Frontal cortex (tissue), 4 donors: Measurements from ENCODE around the gene TMEM37. TPM values are rescaled to one million over a fixed set of nuclear protein-coding genes. Genes with fewer than 3 reads are reported as not detected.

Experiments used
- DNase-seq, 2 donors: peaks; one replicate each; pipeline ENCODE4 v3.0.0; 2012; ENCODE audit warnings: low spot score in 2 of 2
- FAIRE-seq: peaks from 2 replicates; lab custom pipeline; 2012; peaks lifted over from hg19 to GRCh38; lab: Jason Lieb, UNC
- total RNA-seq: library from RNA; depleted of rRNA; stranded (reverse); fragments of >200 nt; gene quantifications from one replicate; pipeline ENCODE4 v1.2.3, GENCODE V29; 2014
- donor health status: control.
- donor health status: control.
- donor health status: control.

Gene TMEM37
- total RNA-seq, 1 donor from 2014 or later = not detected

DNA sequence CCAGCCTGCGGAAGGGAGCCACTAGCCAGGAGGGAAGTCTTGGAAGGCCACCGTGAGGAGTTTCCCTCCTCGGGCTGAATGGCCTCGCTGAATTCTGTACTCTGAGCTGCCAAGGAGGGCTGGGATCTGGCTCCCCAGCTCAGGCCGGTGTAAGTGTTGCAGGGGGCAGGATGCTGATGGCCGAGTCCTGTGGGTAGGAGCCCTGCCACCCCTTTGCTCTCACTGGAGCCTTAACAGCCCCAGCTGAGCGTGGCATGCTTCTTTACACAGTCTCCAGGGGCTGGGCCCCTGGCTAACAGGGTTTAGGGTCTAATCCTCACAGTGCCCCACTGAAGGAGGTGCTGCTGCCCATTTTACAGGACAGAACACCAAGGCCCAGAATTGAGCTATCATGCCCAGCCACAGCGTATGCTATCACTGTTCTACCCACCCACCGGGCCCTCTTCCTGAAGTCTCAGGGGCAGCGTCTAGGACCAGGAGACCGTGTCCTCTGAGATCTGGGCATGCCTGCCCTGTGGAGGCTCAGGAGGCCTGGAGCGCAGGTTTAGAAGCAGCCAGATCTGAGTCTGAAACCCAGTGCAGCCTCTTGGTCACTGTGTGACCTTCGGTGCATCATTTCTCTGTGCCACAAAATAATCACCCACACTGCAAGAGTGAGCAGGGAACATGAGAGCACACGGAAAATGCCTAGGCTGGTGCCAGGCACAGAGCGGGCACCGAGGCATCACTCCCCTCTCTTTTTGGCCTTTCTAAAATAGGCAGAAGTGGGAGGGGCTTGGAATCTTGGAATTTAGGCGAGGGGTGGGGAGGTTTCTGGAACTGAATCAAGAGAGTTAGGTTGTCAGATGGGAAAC, 42.9 kb downstream of the TMEM37 start:
- DNase-seq = no peak
- FAIRE-seq = no peak

DNA sequence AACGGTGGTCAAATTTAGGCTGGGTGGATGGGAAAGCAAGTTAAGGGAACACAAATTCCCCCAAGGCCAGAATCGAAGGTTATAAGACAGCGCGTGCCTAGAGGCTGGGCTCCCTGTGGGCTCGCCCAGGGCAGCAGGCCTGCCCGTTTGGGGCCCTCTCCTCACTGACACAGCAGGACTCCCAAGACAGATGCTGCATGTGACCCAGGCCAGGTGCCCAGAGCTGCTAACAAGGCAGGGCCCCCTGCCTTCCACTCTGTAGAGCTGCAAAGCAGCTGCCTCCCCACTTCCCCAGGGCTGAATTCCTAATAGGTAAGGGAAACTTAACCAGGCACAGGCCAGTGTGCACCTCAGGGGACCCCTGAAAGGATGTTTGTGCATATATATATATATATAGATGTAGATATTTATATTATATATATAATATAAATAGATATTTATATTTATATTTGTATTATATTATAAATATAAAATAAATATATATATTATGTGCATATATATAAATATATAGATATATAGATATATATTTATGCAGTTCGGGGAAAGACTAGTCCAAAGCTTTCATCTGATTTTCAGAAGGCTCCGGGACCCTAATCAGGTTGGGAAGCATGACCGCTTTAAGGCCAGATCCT, 43.7 kb downstream of the TMEM37 start:
- FAIRE-seq (no peak), DNase-seq (no peak)

DNA sequence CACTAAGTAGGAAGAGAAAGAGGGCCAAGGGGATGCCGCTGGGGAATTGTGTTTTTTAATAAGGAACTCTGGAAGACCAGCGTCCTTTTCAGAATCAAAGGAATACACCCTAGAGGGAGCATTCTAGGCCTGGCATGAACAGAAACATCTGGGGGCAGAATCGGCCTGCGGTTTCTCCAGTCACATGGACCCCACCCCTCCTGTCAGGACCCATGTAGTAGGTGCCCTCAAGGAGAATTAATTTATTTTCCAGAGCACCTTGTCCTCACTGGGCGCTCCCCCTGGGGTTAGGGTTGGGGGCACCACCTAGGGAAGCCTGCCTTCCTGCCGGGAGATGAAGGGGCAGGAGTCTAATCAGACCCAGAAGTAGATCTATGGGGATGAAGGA, 44.2 kb downstream of the TMEM37 start:
- DNase-seq (no peak), FAIRE-seq (no peak)

DNA sequence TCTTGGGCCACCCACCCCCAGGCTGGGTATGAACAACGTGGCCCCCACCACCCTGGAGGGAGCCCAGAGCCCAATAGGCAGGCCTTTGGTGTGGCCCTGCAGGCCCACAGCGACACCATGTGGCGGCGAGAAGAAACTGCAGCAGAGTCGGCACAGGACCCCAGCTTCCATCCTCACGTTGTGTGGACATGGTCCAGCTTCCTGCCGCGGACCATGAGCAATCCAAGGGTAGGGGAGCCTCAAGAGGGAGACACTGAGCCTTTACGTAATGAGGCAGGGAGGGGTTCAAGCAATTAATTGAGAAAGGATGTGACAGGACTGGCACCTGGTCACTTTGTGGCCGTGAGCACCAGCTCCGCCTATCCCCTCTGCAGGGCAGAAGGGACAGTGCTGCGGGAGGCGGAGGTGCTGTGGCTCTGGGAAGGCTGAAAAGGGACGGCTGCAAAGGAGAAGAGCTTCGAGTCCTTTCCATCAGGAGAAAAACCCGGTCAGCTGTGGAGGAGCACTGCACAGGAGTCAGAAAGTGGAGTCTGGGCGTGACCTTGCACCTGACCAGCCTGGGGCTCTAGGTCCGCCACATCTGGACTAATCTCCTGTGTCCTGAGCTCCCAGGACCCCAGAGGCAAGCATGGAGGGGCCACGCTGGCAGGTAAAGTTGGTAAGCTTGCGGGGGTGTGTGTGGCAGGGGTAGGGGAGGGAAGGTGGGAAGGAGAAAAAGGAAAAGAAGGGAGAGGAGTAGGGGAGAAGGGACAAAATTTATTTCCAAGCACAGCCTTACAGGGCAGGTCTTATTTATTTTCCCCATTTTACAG, 44.9 kb downstream of the TMEM37 start:
- FAIRE-seq (no peak), DNase-seq (peak; percentile 37 to 77)

DNA sequence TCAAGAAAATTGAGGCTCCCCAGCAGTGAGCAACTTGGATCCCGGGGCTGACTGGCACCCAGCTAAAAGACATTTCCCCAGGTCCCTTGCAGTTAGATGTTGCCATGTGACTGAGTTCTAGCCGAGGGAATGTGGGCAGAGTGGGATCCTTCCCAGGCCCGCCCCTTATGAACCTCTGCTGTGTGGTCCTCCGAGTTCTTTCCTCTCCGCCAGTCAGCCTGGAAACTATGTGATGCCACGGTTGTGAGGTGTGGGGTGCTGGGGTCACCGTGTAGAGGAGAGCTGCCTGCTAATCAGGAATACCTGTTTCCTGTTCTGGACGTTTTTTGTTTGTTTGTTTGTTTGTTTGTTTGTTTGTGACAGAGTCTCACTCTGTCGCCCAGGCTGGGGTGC, 45.5 kb downstream of the TMEM37 start:
- no peak for DNase-seq
- FAIRE-seq = no peak

DNA sequence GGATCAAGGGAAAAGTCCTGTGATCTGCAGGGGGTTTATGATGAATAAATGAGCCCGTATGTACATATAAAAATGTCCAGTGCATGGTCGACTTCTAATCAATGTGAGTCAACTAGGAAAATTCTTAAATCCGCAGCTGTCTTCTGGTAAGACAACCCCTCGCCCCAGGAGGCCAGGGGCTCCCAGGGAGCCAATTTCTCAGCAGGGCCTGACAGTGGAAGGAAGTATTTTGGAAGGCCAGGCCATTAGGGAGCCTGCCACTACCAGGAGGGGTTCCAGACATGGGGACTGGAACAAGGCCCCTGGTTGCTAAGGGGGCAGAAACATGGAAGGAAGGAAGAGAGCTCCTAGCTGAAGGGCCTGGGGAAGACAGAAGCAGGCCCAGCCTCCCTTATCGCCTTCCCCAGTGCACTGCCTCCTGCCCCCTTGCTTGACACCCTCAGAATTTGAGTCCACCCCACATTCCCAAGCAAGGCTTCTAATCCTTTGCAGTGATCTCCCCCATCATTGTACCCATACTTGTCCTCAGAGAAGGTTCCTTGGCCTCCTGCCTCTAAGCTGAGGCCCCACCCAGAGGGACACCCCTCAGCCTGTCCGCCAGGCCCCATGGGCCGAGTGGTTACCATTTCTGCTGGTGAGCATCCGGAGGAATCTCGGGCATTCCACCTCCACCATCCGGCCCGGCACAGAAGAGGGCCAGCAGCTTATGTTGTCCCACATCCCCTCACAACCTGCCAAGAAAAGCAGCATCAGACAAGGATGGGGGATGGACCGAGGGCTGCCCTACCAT, 46.7 kb downstream of the TMEM37 start:
- FAIRE-seq (no peak), DNase-seq (no peak)

DNA sequence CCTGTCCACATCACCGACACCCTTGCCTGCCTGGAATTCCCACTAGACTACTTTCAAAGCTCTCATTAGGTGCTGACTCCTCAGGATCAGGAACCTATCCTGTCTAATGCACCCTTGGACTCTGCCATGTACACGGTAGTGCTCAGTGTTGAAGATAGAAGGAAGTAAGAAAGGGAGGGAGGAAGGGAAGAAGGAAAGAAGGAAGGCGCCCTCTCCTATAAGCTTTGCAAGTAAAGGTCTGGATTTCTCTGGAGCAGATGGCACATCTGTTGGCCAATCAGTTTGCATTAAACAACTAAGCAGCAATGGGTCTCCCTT, 47.3 kb downstream of the TMEM37 start:
- no peak for FAIRE-seq

DNA sequence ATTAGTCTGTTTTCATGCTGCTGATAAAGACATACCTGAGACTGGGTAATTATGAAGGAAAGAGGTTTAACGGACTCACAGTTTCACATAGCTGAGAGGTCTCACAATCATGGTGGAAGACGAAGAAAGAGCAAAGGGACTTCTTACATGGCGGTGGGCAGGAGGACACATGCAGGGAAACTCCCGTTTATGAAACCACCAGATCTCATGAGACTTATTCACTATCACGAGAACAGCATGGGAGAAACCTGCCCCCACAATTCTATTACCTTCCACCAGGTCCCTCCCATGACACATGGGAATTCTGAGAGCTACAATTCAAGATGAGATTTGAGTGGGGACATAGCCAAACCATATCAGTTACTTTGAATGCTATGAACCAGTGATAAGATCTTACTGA, 48.5 kb downstream of the TMEM37 start:
- FAIRE-seq (no peak), DNase-seq (no peak)

More for the DNA sequence above, 47.3 kb downstream of the TMEM37 start:
- DNase-seq = no peak

DNA sequence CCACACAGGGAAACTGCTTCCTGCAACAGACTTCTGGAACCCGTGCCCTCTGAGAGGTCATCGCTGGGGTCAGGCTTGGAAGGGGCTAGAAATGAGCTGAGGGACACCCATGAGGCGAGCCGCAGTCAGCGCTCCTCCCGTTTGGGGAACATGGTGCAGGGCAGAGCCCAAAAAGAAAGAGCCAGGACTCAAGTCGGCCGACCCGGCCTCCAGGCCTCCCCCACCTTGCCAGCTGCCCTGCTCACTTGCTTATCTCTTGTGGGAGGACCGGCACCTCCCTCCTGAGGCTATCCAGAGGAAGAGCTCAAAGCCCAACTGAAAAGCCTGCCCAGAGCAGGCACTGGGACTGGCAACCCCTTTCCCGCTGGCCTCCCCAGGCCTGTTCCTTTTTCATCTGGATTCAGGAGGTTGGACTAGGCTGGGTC, 49.1 kb downstream of the TMEM37 start:
- no peak for DNase-seq
- FAIRE-seq = no peak

DNA sequence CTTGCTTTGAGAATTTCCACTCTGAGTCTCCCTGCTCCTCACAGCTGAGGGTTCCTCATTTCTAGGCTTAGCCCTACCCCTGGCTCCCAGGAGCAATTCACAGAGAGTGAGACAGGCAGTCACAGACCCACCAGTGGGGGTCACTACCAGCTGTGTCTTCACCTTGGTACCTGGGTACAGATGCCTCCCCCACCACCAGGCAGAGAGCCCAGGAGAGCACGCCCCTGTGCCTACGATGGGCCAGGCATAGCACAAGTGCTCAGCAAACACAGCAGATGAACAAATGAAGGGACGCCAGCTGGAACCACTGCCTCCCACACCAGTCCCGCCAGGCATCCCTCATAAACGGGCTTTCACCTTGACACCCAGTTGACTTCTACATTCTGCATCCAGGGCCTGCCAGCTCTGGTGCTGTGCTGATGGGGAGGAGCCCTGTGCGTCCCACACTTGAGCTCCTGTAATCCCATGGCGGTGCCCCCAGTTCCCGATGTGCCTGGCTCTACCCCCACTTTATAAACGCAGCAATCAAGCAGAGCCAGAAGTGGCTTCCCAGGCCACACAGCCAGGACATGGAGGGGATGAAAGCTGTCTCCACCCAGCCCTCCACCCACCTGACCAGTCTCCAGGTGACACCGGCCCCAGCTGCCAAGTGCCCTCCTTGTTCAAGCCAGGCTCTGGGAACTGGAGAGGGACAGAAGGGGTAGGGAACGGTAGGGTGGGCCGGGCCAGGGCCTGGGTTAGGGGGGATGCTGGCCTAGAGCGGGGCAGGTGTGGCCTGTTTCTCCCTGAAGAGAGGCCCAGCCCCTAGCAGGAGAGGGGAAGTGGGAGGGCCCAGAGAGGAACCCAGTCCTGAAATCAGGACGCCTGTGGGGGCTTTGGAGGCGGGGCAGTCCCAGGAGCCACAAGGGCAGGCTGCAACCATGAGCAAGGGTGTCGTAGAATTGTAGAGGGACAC, 50.1 kb downstream of the TMEM37 start:
- DNase-seq = no peak
- FAIRE-seq = no peak

DNA sequence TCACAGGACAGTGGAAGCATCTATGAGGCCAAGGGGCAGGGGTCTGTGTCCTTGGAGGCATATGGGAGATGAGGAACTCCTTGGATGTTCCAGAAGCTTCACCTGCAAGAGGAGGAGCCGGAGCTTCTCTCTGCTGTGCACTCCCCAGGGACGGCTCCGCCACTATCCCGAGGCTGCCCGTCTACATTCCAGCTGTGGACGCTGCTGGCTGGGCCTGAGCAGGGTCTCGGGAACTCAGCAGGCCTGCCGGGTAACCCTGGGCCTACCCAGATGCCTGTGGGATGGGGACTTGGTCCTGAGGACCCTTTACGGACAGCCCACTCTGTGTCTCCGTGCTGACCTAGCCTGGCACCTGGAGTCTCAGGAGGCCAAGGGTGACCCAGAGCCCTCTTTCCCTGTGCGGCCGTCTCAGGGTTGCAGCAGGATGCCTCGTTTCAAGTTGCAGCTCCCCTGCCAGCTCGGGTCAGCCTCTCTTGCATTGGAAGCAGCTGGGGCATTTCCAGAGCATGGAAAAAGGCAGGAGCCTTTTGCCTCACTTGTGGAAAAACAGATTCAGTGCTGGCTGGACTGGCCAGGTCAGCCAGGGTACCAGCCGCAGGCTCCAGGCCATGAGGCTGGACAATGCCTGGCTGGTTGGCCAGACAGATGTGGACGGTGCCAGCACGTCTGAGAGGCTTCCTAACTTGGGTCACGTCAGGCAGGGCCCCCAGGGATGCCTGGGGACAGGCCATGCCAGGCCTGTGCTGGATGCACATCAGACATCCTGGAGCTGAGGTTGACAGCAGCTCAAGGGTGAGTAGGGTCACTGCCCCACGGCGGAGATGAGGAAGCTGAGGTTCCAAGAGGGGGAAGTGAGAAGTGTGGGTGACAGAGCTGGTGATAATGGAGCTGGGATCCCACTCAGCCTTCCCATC, 51.1 kb downstream of the TMEM37 start:
- FAIRE-seq (no peak), DNase-seq (no peak)

DNA sequence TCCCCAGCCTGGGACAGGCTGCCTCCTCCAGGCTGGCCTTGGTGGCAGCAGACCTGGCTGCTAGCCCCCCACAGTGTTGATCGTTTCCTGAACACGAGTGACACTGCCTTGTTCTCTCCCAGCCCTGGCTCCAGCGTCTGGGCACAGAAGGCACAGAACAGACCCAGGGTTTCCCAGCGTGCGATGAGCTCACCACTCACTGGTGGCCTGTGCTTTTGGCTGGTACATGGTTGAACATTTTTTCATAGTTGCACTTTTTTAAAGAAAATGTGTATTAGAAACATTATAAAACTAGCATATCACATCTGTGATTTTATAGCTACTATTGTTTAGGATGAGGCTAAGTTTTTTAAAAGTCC, 51.7 kb downstream of the TMEM37 start:
- FAIRE-seq (no peak), DNase-seq (no peak)

DNA sequence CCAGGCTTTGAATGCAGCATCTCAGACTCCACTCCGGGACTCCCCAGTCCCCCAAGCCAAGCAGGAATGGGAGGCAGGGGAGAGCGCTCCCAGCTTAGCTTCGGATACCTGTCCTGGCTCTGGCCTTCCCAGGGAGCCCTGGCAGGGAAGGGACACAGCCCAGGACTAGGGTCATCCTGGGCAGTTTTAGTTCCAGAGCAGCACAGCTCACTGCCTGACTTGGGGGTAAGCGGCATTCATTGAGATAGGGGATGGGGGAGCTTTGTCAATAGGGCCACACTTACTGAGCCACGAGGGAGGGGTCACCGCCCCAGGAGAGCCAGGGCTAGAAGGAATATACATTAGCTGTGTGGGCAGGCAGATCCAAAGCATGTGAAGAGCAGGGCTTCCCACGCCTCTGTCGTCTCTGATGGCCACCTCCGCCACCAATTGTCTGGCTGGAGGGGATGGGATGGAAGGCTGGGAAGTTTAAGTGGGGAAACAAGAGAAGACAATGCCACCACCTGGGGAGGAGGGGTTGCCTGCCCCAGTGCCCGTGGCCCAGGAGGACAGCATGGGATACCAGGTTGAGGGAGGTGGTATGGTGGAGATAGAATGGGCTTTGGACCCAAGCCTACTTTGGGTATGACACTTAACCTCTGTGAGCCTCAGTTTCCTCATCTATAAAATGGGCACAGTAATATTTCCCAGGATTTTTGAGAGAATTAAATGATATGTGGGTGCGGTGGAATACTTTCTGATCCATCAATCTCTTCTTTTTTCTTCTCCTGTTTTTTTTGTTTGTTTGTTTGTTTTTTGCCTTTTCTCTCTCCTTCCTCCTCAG, 52.5 kb downstream of the TMEM37 start:
- FAIRE-seq (no peak), DNase-seq (no peak)

DNA sequence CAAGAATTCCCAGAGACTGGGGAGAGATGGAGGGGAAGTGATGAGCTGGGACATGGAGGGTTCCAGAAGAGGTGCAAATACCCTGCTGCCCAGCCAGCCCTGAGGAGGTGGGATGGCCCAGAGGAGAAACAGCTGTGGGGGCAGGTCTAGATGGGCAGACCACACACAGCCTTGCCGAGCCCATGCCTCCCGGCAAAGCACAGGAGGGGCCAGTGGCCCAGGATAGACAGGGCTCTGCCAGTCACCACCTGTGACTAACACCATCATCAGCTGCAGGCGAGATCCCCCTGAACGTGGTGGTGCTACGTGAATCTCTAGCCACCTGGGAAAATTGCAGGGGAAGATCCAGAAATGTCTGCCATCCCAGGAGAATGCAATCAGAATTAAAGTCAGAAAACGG, 53.2 kb downstream of the TMEM37 start:
- FAIRE-seq = no peak
- DNase-seq = no peak

DNA sequence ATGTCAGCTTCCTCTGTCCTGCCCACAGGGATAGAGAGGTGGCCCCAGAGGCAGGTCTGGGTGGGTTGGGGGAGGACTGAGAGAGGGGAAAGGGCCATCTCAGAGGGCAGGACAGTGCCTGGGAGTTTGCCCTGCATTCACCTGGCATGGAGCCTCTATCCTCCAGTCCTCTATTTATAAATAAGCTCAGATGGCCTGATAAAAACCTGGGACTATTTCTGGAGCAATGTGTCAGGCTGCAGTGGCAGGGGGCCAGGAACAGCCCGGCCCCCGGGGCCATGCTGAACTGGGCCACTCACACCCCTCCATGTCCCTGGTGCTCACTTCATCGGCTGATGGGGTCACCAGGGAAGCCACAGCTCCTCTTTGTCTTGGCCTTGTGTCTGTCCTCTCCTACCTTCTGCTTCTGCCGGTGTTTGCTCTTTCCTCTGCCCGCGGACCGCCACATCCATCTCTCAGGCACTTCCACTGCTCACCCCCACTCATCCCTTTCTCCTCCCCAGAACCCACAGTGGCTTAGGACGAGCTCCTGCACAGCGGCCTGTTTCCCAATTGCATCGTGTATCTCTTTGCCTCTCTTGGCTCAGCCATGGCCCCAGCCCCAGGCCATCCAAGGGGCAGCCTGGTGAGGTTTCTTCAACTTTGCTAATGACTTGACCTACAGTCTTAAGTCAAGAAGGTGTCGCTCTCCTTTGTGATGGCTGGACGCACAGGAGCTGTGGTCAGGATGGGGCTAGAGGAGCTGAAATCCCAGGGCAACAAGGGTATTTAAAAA, 53.9 kb downstream of the TMEM37 start:
- DNase-seq (no peak), FAIRE-seq (no peak)

DNA sequence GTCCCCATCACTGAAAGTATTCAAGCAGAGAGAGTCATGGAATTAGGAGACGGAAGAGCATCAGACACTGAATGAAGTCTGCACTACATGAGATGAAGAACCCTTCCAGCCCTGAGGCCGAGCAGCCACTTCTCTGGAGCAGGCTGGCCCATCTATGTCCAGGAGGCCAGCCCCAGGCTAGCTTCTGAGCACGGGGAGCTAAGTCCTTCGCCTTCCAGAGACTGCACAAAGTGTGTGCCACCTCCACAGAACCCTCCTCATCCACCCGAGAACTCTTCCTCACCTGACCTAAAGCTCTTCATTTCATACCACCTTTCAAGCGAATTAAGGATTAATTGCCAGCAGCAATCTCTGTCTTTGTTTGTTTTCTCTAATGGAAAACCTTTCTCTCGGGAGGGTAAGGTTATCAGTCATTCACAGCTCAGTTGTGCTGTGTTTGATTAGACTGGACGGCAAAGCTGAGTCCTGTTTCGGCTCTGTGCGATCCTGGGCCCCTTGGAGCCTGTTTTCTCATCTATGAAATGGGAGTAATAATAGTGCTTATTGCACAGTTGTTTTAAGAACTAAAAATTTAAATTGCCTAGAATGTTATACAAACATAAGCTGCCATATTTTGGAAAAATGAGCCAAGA, 54.7 kb downstream of the TMEM37 start:
- DNase-seq = no peak
- no peak for FAIRE-seq
